ENCODE measurements around the gene IRS4.

IRS4 gene

DNA sequence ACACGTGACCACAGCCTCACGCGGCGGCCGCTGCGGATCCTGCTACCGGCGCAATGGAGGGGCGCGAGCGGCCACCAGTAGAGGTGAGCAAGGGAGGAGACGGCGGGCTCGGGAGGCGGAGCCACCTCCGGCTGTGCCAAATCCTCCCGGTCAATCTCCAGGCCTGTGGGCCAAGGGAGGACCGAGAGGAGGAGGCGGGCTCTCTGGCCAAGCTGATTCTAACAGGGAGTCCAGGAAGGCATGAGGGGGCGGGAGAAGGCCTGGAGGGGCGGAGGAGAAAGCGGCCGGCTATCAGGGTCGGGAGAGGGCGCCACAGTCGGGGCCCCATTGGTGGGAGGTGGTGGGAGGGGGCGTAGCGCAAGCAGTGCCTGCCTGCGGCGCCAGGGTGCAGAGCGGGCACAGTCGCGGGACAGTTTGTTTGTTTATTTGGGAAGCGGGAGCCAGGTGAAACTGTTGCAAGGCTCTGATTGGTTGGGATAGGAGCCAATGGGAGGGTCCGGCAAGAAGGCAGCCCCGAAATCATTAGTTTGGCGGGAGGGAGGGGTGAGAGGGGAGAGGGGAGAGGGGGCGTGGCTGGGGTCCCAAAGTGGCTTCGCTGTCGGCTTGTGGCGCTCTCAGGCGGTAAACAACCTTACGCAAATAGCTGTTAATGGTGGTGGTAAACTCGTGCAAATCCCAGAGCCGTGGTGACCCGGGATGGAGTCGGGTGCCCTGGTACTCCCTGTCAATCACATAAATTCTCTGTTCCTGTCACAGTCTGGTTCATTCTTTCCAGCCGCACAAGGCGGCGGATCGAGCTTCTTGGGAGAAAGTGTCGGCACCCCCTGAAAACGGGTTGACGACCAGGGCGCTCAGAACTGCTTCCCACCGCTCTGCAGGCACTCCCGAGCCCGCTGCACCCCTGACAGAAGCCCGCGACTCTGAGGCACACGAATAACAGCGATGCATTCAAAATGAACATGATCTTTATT is at the start of gene IRS4:
Gene IRS4 (minus strand): TSS at position 55 of the 971 bp plus-strand sequence.
- DNase-seq, result no peak

DNA sequence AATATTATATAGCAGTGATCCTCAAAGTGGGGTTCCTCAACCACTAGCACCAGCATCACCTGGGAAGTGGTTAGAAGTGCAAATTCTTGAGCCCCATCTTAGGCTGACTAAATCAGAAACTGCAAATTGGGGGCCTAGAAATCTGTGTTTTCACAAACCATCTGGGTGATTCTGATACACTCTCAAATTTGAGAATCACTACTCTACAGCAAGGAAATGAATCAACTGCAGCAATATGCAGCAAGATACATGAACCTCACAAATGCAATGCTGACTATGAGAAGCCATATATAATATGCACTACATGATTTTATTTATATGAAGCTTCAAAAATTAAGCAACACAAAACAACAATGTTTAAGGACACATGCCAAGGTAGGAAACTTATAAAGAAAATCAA is 36.2 kb upstream of the IRS4 start:
- no peak for DNase-seq

DNA sequence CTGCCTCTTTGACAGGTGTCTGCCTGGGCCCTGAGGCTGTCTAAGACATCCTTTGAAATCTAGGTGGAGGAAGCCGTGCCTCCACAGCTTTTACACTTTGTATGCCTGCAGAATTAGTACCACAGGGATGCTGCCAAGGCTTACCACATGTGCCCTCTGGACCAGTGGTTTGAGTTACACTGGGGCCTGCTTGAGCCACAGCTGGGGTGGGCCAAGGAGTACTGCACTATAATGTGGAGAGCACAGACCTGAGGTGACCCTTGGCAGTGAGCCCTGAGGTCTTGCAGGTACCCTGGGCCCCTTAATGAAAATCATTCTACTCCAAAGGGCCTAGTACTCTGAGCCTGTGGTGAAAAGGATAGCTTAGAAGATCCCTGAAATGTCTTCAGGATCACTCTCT is 27.2 kb upstream of the IRS4 start:
- no peak for DNase-seq

DNA sequence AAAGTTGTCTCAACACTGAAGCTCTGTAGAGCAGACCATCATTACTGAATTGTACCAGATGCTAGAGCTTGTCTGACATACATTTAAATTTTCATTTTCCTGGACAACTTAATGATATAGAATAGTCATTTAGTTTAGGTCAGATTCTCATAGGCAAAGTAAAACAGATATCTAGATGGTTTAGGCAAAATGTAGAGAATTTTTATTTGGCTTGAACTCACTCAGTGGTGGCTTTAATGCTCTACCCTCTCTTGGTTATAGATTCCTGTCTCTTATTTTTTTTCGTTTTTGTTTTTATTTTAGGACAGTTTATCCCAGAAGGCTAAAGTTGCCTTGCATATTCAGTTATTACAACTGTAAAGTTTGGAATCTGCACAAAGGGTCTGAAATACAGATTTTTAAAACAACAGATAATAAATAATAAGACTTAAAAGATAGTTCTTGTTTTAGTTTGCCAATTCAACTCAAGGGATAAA is 4.0 kb upstream of the IRS4 start:
- DNase-seq, result no peak

DNA sequence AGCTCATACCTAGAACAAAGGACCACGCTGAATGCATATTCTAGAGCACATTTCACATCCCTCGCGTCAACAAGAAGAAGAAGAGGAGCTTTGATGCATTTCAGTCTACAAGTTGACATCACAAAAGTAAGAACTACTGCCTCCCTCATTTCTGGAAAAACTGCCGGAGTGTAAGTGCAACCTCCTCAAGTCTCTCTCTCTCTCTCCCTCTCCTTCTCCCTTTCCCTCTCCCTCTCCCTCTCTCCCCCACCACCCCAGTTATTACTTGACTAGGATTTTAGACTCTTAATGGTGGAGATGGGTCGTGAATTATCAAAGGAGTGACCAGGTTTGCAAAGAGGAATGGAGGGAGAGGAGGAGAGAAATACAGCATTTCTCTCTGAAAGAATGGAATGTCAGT is 1.4 kb upstream of the IRS4 start:
- DNase-seq, result no peak

DNA sequence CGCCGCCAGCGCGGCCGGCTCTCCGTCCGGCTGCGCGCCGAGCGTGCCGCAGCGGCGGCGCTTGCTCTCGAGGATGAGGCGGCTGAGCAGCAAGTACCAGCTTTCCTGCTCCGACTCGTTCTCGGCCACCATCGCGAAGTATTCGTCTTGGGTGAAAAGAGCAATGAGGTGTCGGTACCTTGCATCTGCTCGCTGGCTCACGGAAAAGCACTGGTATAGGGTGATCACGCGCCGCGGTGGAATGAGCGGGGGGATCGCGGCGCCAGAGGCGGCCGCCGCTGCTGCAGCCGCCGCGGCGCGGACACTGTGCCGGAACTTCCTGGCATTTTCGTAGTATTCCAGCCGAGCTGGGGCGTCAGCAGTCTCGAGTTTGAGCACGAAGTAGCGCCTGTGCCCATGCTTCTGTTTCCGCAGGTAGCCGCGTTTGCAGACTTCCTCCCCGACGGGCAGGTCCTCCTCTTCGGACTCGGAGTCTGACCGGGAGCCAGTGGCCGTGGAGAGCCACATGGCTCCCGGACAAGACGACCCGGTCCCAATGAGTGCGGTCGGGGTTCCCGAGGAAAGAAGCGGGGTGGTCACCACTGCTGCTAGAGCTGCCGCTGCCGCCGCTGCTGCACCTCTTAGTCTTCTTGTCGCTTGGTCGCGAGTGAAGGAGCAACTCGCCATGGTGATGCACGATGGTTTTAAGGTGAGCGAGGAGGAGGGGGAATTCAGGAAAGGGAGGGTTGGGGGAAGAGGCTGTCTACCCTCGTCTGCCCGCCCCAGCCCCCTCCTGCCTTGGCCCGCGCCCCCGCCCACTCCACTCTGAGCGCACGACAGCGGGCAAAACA is 469 bp downstream of the IRS4 start:
- no peak for DNase-seq

DNA sequence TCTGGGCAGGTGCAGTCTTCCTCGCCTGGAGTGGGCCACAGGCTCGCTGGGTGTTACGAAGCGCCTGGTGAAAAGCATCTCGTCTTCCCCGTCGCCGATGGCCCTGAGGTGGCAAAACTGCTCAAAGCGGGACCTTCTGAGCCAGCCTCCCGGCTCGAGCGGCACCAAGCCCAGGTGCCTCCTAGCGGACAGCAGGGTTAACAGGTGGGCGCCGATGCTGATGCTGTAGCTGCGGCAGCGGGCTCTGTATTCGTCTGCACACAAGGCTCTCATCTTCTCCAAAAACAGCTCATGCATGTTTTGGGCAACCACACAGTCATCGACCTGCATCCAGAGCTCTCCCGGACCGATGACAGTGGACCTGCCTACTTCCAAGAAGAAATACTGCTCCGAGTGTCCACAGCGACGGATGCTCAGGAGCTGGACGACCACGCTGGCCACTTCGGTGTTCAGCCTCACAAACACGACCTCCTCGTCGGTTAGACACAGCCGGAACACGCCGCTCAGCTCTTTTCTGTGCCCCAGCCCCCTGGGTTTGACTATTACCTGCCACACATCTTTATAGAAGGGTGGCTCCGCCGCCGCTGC is 1.2 kb downstream of the IRS4 start:
- no peak for DNase-seq

DNA sequence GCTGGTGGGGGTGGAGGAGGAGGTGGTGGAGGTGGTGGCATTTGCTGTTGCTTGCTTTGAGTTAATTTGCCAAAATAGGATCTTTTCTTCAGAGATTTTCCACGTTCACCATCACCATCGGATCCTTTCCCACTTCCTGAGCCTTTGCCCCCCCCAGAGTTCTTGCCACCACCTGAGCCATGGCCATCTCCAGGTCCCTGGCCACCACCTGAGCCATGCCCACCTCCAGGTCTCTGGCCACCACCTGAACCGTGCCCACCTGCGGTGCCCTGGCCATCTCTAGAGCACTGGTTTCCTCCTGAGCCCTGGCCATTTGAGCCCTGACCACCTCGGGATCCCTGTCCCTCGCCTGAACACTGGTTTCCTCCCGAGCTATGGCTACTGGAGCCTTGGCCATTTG is 1.9 kb downstream of the IRS4 start:
- DNase-seq, result no peak

DNA sequence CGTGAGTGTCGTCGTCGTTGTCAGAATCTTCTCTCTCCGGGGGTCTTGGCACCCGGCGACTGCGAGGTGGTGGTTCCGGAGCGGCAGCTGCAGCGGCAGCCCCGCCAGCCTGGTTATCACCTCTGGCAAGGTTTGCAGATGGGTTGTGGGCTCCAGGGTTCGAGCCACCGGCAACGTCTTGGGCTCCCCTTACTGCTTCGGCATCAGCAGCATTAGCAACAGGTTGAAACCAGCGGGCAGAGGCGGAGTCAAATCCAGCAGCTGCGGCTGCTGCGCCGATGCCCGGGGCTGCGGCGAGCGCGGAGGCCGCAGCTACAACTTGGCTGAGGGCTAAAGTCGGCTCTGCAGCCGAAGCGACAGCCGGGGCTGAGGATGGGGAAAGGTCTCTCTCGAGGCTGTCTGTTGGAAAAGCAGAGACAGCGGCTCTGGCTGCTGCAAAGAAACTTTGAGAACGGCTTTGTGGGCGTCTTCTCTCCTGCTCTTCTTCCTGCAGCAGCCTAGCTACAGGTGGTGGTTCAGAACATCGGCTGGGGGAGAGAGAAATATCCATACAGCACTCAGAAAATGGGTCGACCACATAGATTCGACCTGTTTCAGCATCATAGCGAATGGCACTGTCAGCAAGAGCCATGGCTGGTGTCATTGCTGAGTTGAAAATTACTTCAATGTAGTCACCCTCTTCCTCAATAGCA is 3.6 kb downstream of the IRS4 start:
- no peak for DNase-seq

DNA sequence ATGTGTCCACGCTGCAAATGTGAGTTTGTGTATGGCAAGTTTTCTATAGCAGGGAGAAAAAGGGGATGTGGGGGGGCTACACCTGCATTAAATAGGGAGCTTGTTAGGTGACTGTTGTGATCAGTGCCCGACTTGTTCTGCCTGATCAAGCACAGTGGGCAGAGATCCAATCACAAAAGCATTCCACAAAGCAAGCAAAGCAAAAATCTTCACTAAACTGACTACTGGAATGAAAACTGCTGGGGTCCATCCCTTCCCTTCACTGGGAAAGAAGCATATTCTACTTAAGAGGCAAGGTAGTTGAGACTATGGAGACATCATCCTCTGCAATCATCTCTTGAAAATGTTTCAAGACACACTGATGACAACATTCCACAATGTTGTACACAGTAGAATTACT is 5.2 kb downstream of the IRS4 start:
- no peak for DNase-seq

DNA sequence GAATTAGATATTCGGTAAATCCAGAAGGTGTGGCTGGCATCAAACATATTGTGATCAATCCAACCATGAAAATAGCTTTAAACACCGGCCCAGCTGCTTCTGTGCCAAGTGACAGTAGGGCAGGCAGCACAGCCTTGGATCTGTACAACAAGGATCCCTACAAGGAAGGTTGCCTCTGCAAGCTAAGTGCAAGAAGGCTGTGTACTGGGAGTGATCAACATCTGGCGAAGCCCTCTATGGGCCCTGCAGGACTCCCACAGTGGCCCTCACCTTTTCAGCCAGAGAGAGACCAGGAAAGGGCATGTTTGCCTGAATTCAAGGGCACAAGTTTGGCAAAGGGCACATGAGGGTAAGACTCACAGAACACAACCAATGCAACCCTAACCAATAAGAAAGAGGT is 9.6 kb downstream of the IRS4 start:
- no peak for DNase-seq

DNA sequence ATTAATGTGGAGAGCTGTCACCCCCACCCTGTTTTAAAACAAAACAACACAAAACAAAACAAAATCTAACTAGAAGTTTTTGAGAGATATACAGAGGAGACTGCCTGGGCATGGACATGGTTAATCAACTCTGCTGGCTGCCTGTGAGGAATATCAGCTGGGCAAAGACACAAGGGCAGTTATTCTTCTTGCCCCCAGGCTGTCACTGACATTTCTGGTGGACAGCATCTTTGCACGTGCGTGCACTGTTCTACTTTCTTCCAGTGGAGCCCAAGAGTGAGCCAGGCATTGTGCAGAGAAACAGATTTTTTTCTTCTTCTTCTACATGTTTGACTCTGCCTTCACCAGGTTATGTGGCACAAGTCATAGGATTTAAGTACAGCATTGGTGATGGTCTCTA is 13.8 kb downstream of the IRS4 start:
- DNase-seq, result no peak

DNA sequence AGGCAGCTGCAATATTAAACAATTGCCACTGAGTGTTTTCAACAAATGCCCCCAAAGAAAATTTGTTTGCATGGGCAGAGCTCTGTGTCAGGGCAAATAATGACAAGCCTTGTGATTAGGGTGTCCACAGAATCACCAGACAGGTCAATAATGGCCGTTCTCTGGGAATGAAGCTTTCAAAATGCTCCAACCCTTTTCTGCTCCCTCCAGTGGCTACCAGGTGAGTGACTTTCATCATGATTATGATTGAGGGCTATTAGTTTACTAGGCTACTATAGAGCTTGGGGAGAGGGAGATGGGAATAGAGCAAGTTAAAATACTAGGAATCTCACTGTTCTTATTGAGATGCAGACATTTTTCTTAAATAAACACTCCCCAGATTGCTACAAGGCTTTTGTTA is 23.5 kb downstream of the IRS4 start:
- DNase-seq, result no peak

DNA sequence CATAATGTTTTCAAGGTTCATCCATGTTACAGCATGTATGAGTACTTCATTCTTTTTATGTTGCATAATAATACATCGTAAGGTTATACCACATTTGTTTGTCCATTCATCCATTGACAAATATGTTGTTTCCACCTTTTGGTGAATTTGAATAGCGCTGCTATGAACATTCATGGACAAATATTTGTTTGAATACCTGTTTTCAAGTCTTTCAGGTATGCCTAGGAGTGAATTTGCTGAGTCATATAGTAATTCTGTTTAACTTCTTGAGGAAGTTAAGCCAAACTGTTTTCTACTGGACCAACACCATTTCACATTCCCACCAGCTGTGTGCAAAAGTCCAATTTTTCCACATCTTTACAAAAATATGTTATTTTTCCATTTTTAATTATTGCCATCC is 31.5 kb downstream of the IRS4 start:
- no peak for DNase-seq

DNA sequence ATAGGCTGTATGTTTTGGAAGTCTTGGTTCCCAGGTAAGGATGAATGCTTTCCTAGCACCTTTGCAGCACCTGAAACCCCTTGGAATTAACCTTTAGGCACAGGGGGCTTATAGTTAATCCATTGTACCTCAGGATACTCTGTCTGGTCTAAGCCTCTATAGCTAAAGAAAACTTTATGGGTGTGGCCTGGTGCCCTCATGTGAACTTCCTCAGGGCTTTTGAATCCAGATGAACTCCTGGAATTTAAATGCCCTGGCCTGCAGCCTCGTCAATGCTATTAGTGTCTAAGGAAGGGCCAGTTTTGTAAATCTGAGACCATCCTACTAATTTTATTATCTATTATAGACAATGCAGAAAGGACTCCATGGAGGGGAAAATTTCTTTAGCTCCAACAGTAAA is 33.8 kb downstream of the IRS4 start:
- DNase-seq, result no peak

DNA sequence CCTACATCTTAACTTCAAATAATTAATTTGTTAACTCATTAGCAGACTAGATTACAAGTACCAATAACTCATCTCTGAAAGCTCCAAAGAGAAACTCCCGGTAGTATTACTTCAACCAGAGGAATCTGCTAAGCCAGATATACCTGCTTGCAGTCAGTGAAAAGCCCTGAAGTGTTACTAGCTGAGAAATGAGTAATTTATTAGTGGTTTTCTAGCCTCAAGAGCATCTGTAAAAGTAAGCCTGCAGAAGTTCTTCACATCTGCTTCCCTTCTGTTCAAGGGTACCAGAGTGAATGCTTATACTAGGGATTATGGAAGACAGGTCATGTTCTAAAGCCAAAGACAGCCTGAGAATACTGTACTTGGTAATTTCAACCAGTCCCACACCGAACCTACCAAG is 34.7 kb downstream of the IRS4 start:
- no peak for DNase-seq

DNA sequence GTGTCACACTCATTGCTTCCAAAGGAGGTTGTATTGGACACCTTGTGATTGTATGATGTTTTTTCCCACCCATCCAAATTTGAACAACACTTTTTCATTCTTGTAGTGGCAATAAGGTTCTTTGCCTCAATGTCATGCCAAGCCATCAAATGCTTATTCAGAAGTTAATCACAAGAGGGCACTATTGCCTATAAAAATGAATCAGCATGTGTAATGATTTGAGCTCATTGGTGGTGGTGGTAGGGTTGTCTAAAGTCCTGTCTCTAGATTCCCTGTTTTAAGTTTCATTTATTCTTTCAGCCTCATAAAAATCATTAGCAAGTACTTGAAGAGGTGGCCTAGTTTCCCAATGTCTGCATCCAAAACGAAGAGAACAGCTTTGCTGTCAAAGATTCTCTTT is 37.0 kb downstream of the IRS4 start:
- DNase-seq, result no peak

DNA sequence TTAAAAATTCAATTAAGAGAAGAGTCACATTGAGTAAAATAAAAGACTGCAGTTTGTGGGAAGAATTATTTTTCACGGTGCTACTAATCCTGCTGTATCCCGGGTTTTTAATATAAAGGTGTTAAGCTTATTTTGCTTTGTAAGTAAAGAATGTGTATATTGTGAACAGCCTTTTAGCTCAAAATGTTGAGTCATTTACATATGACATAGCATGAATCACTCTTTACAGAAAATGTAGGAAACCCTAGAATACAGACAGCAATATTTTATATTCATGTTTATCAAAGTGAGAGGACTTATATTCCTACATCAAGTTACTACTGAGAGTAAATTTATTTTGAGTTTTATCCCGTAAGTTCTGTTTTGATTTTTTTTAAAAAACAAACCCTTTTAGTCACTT is 39.7 kb downstream of the IRS4 start:
- DNase-seq, result no peak

All from SHP77 treated with DMSO at 0.1 percent for 48 hours (cell line).